SK-N-MC (cell line): Measurements from ENCODE around the gene PLEKHO2.

Experiments
- EZH2 ChIP-seq: fragments of 200-600 bp; sonication (generic); IDR thresholded peaks from one replicate; pipeline ENCODE4 v1.6.1; 2017; ENCODE audit warnings: antibody characterized with exemption
- POLR2AphosphoS5 ChIP-seq: IDR thresholded peaks from 2 replicates; pipeline ENCODE4 v1.6.1; 2012; ENCODE audit warnings: mild to moderate bottlenecking, low read depth, low read length, borderline replicate concordance

DNA sequence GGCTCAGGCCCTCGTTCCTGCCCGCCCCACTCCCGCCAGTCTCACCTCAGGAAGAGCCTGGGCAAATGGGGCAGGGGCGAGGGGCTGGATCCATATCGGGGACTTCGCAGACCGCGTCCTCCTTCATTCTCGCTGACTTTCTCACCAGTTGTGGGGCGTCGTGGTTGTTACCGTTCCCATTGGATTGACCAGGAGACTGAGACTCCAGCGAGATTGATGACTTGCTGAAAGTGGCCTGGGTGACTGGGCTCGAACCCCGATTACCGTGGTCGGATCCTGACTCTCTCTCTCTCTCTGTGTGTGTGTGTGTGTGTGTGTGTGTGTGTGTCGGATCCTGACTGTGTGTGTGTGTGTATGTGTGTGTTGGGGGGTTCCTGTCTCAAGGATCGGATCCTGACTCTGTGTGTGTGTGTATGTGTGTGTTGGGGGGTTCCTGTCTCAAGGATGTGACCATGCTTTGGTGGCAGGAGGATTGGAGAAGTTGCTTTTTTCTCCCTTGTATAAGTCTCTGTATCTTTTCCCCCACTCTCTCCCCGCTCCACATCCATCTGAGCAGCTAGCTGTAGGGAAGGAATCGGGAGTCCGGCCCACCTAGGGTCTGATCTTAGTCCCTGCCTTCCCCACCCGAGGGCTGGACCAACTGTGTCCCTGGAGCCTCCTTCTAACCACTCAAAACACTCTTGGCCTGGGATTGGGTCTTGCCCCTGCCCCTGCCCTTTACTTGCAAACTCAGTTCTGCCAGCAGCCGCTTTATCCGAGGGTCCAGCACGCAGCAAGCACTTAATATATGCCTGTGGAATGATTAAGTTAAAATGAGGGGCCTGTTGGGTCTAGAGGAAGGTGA, 603 bp downstream of the PLEKHO2 start:
- TF ChIP-seq EZH2 (no peak), POLR2AphosphoS5 (no peak)
